NOMO-1 treated with dmso at 0.1 percent for 144 hours (cell line): ENCODE results near the gene CPNE4.
A peak's percentile ranks its signal among the peaks of the same experiment; 100 is the strongest.

Experiments
- DNase-seq: peaks from one replicate; lab custom pipeline; 2025; ENCODE audit not compliant: unreplicated experiment; lab: John Stamatoyannopoulos, UW

The CPNE4 gene

GRCh38 chr3:131705558-131706051 is 329.2 kb downstream of the CPNE4 start:
- no peak for DNase-seq

- DNase-seq = no peak
Measured at GRCh38 chr3:131705099-131705498, 329.7 kb downstream of the CPNE4 start.

- no peak for DNase-seq
Measured at GRCh38 chr3:131704098-131704497, 330.7 kb downstream of the CPNE4 start.

- DNase-seq = no peak
Measured at GRCh38 chr3:131702146-131702545, 332.7 kb downstream of the CPNE4 start.

GRCh38 chr3:131701153-131701770 is 333.6 kb downstream of the CPNE4 start:
- DNase-seq = no peak

- no peak for DNase-seq
Measured at GRCh38 chr3:131699001-131699400, 335.8 kb downstream of the CPNE4 start.

GRCh38 chr3:131694376-131694775 is 340.4 kb downstream of the CPNE4 start:
- DNase-seq = no peak

- no peak for DNase-seq
Measured at GRCh38 chr3:131692356-131692755, 342.5 kb downstream of the CPNE4 start.

- DNase-seq = no peak
Measured at GRCh38 chr3:131690800-131691199, 344.0 kb downstream of the CPNE4 start.

GRCh38 chr3:131688370-131688769 is 346.4 kb downstream of the CPNE4 start:
- DNase-seq = no peak

- DNase-seq = no peak
Measured at GRCh38 chr3:131669600-131669999, 365.2 kb downstream of the CPNE4 start.

- no peak for DNase-seq
Measured at GRCh38 chr3:131658771-131659170, 376.0 kb downstream of the CPNE4 start.

- DNase-seq = no peak
Measured at GRCh38 chr3:131658115-131658514, 376.7 kb downstream of the CPNE4 start.

- DNase-seq = no peak
Measured at GRCh38 chr3:131655070-131655690, 379.6 kb downstream of the CPNE4 start.

GRCh38 chr3:131645638-131646037 is 389.2 kb downstream of the CPNE4 start:
- DNase-seq = no peak

- DNase-seq = no peak
Measured at GRCh38 chr3:131636266-131636775, 398.5 kb downstream of the CPNE4 start.

- no peak for DNase-seq
Measured at GRCh38 chr3:131630807-131631206, 404.0 kb downstream of the CPNE4 start.

- DNase-seq = peak; percentile 85
Measured at GRCh38 chr3:131630097-131630496, 404.7 kb downstream of the CPNE4 start.

- DNase-seq = no peak
Measured at GRCh38 chr3:131623431-131623830, 411.4 kb downstream of the CPNE4 start.

GRCh38 chr3:131622726-131623125 is 412.1 kb downstream of the CPNE4 start:
- no peak for DNase-seq

- DNase-seq = peak; percentile 22
Measured at GRCh38 chr3:131620977-131621376, 413.8 kb downstream of the CPNE4 start.

GRCh38 chr3:131619821-131620220 is 415.0 kb downstream of the CPNE4 start:
- no peak for DNase-seq

- DNase-seq = no peak
Measured at GRCh38 chr3:131616719-131617118, 418.1 kb downstream of the CPNE4 start.
